ENCODE measurements around the gene SORCS2. TPM values are rescaled to one million over a fixed set of nuclear protein-coding genes. Genes with fewer than 3 reads are reported as not detected.

Gene SORCS2
- total RNA-seq, 2 donors from 2014 or later: 0.54 to 0.74 TPM

DNA sequence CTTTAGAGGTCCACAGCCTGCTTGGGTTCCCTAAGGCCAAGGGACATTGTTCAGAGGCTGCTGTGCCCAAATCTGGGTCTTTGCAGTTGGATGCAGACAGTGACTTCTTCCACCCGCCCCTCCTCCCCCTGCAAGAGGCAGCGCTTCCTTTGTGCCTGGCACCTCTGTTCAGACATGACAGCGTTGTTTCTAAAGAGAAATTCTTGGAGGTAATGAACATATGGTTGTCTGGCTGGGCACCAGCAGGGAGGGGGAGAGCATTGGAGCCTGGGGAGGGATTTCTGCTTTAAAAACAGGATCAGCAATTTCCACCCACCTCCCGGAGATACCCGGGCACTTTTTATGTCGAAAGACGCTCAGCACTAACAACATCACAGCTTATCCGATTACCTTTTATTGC lies 190.9 kb downstream of the SORCS2 start:
- H3K9me3 ChIP-seq: no peaks in the 10 kb centered on the region
- H3K36me3 ChIP-seq: no peaks in the 10 kb centered on the region
- no peak overlapping the region for H3K4me3 ChIP-seq
- TF ChIP-seq CTCF (IDR thresholded peaks at IDR 0.05): no peak
- H3K4me1 ChIP-seq: no peaks in the 10 kb centered on the region
- no peak for DNase-seq
- H3K9ac ChIP-seq (ENCODE audit: low read depth in 2 of 2, low read length in 2 of 2): no peak overlapping the region
- H3K27me3 ChIP-seq: no peaks in the 10 kb centered on the region
- intact Hi-C loops (cut with DNase I): no loop called here
- H3K27ac ChIP-seq: no peak overlapping the region

DNA sequence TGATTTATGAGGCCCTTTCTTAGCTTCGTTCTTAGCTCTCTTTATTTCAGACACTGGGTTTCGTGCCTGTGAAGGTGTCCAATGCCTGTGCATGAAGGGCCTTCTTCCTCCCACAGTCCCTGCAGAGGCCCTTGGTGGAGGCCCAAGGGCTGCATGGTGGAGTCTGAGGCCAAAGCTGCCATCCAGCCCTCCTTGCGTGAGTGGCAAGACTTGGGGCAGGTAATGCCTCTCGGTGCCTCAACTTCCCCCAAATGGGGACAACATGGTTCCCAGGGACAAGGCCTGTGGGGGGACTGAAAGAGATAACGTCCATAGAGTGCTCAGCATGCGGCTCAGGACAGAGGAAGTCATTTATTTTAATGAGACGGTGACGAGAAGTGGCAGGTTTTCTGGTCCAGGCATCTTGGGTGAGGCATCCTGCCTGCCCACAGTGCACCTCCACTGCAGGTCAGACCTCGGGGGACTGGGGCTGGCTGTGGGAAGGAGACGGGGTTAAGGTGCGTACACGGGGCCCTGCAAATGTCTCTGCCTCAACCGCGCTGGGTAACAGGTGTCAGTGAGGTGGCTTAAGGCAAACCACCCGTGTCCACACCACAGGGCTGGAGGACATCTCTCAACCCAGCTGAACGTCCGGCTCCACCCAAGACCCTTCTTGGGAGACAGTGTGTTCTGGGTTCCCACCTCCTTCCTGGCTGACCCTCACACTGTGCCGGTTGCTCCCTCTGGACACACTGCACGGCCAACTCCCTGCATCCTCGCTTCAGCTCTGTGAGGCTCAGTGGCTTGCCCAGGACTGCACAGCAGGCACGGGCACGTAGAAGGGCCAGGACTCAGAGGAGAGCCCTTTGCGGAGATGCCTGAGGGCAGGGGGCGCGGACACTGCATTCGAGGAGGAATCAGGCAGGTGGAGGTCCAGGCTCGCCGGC lies 191.9 kb downstream of the SORCS2 start:
- Histone ChIP-seq H3K36me3 (no peaks in the 10 kb centered on the region), H3K27me3 (no peaks in the 10 kb centered on the region), H3K4me1 (no peaks in the 10 kb centered on the region), H3K27ac (no peak overlapping the region), H3K9ac (ENCODE audit: low read depth in 2 of 2, low read length in 2 of 2) (no peak overlapping the region), H3K9me3 (no peaks in the 10 kb centered on the region), H3K4me3 (no peak overlapping the region)
- no peak for TF ChIP-seq CTCF (IDR thresholded peaks at IDR 0.05)
- intact Hi-C loops (cut with DNase I): no loop called here
- no peak for DNase-seq

DNA sequence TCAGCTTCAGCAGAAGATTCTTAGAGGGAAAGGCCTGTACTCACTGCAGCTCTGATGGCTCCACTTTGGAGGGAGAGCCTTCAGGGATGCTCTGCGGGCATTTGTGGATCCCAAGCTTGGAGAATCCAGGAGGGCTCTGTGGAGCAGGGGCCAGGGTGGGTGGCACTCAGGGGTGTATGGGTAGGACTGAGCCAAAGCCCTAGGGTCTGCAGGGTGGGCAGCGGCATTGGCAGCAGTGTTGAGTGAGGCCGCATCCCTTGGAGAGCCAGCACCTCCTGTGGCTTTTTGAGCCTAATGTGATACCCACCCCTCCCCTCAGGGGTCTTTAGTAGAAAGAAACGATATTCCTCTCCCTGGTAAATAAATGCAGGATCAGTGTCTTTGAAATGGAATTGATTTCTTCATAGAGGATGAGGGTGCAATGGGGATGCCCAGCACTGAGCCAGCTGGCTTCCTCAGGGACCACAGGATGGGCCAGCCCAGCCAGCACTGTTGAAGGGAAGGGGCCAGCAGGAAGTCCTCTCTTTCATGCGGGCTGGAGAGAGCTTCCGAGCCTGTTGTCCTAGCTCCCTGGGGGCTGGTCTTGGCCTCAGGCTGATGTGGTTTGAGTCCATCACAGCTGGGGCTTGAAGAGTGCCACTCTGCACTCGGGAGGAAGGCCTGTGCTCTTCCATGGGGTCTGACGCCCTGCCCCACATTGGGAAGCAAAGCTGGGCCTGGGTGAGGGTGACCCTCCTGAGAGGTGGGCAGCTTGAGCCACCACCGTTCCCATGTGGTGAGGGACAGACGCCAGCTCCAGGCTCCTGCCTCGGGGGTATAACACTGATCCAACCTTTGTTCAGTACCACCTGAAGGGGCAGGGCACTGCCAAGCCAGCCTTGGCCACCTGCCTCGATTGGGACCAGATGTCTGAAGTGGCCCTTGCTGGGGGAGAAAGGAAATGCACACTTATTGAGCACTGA lies 192.9 kb downstream of the SORCS2 start:
- DNase-seq: no peak
- Histone ChIP-seq H3K4me1 (no peaks in the 10 kb centered on the region), H3K27me3 (no peaks in the 10 kb centered on the region), H3K36me3 (no peaks in the 10 kb centered on the region), H3K9me3 (no peaks in the 10 kb centered on the region), H3K9ac (ENCODE audit: low read depth in 2 of 2, low read length in 2 of 2) (no peak overlapping the region), H3K27ac (no peak overlapping the region), H3K4me3 (no peak overlapping the region)
- TF ChIP-seq CTCF (IDR thresholded peaks at IDR 0.05): no peak
- intact Hi-C loops (cut with DNase I): no loop called here

DNA sequence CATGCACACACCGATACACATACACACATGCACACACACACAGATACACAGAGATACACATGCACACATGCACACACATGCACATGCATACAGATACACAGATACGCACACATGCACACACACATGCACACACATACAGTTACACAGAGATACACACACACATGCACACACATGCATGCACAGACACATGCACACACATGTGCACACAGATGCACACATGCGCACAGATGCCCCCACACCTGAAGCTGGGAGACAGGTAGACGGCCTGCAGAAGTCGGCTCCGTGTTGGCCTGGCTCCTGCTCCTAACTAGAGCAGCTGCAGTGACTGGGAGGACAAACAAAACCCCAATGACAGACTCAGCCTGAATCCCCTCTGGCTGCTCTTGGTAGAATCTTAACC lies 195.6 kb downstream of the SORCS2 start:
- DNase-seq: no peak
- Histone ChIP-seq H3K9me3 (no peaks in the 10 kb centered on the region), H3K4me1 (no peaks in the 10 kb centered on the region), H3K9ac (ENCODE audit: low read depth in 2 of 2, low read length in 2 of 2) (no peak overlapping the region), H3K27ac (no peak overlapping the region), H3K27me3 (no peaks in the 10 kb centered on the region), H3K36me3 (no peaks in the 10 kb centered on the region), H3K4me3 (no peak overlapping the region)
- TF ChIP-seq CTCF (IDR thresholded peaks at IDR 0.05): no peak
- intact Hi-C loops (cut with DNase I): no loop called here

- intact Hi-C loops (cut with DNase I): no loop called here
- no peak for TF ChIP-seq CTCF (IDR thresholded peaks at IDR 0.05)
- Histone ChIP-seq H3K4me3 (no peak overlapping the region), H3K4me1 (no peaks in the 10 kb centered on the region), H3K9me3 (no peaks in the 10 kb centered on the region), H3K27me3 (no peaks in the 10 kb centered on the region), H3K36me3 (no peaks in the 10 kb centered on the region), H3K27ac (no peak overlapping the region), H3K9ac (ENCODE audit: low read depth in 2 of 2, low read length in 2 of 2) (no peak overlapping the region)
- DNase-seq: no peak
Observed at GRCh38 chr4:7388627-7389026, 196.3 kb downstream of the SORCS2 start.
